GM18526 (cell line): ENCODE data around the gene EIF3K.

Experiments
- POLR2A ChIP-seq: IDR thresholded peaks from 3 replicates; pipeline ENCODE4 v1.6.1; 2011; ENCODE audit not compliant: insufficient read length; ENCODE audit errors: extremely low read depth

EIF3K gene

GRCh38 chr19:38661136-38661535, 42.1 kb downstream of the EIF3K start:
- TF ChIP-seq POLR2A, result no peak

DNA sequence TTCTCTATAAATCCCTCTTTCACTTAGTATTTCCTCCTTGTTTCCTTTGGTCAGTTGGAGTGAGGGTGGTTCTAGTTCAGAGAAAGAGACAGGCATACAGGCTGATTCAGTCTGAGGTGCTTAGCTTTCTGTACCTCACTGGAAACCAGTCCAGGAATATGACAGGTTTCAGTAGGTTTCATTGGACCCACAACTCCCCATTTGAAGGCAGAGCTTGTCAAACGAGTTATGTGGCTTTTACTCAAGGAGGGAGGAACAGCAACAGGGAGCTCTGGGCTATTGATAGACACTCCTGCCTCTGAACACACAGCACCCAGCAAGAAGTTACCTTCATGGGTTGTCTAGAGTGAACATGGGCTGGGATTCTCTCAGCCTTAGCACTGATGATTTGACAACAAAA, 43.0 kb downstream of the EIF3K start:
- no peak for TF ChIP-seq POLR2A

DNA sequence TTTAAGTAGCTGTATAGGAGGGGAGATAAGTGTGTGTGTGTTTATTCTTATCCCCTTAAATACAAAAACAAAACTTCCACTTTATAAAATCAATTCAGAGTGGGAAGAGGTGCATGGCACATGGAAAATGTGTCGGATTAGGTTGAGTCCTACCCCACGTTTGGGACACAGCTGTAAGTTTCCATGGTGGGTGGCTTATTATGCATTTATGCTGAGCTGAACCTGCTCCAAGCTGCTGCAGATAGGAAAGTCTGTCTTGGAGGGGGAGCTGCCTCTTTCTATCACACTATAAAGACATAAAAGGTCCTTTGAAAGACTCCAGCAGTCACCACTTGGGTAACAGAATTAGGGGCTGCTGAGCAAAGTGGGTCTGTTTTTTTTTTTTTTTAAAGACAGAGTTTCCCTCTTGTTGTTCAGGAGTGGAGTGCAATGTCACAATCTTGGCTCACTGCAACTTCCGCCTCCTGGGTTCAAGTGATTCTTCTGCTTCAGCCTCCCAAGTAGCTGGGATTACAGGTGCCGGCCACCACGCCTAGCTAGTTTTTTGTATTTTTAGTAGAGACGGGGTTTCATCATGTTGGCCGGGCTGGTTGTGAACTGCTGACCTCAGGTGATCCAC, 43.7 kb downstream of the EIF3K start:
- TF ChIP-seq POLR2A, result no peak

- no peak for TF ChIP-seq POLR2A
Measured at GRCh38 chr19:38663156-38663651, 44.2 kb downstream of the EIF3K start.

DNA sequence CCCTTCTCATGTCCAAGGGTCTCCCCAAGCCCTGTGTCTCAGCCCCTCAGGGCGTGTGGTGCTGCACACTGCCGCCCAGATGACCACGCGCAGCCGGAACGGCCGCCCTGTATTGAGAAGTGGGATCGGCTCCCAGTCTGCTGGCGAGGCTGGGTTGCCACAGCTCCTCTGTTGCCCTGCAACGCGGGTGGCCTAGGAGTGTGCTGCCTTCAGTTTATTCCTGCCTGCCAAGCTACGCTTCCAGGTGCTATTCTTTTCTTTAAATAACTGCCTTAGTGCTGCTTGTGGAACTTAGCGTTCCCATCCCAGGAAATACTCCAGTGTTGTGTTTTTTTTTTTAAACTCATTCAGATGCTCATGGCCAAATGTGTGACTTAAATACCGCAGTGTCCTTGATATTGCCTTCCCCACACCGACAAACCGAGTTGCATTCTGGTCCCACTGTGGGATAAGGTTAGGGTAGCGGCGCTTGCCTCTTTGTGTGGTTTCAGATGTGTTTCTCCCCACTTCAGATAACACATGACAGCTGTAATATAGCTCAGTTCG, 45.0 kb downstream of the EIF3K start:
- TF ChIP-seq POLR2A, result no peak

DNA sequence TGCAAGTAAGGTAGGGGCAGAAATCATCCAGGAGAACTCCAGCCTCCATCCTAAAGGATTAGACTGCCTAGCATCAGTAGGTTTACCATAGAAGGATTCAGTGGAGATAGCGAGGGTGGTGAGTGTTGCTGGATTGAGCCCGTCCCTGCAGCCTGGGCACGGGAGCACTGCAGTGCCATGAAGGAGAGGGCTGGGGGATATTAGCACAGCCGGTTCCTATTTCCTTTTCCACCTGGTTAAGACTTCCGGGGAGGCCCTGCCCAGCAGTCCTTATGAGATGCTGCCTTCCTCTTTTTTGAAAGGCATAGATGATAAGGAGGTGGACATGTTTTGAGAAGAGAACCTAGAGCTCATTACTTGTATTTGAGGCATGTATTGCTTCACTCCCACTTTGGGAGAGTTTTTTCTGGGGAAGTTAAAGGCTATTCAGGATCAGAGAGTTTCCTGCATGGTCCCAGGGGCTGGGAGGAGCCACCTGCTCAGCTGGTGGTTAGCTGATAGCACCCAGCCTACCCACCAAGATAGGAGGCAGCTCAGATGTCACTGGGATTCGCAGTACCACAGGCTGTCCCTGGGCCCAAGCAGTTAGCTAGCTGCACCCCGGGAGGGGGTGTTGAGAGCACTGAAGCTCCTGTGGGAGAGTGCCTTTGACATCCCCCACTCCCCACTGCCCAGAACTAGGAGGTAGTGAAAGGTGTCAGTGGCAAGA, 45.7 kb downstream of the EIF3K start:
- no peak for TF ChIP-seq POLR2A

- no peak for TF ChIP-seq POLR2A
Measured at GRCh38 chr19:38665219-38665931, 46.4 kb downstream of the EIF3K start.

- TF ChIP-seq POLR2A, result no peak
Measured at GRCh38 chr19:38665950-38666662, 47.1 kb downstream of the EIF3K start.

GRCh38 chr19:38666663-38667511, 47.9 kb downstream of the EIF3K start:
- TF ChIP-seq POLR2A, result no peak

- TF ChIP-seq POLR2A, result no peak
Measured at GRCh38 chr19:38667661-38668171, 48.7 kb downstream of the EIF3K start.

- TF ChIP-seq POLR2A, result no peak
Measured at GRCh38 chr19:38669552-38669951, 50.6 kb downstream of the EIF3K start.

- TF ChIP-seq POLR2A, result no peak
Measured at GRCh38 chr19:38670921-38671398, 52.0 kb downstream of the EIF3K start.

- TF ChIP-seq POLR2A, result no peak
Measured at GRCh38 chr19:38671654-38672053, 52.7 kb downstream of the EIF3K start.

- no peak for TF ChIP-seq POLR2A
Measured at GRCh38 chr19:38673030-38673429, 54.0 kb downstream of the EIF3K start.
